SK-N-SH treated with all-trans-retinoic acid at 6 μM for 48 hours (cell line): ENCODE data around the gene ZCCHC2.

Experiments used
- ATAC-seq: fragments of 200-7000 bp; cut with Tn5 transposase; 3 replicates; pipeline ENCODE4 v1.9.1; 2020; ENCODE audit warnings: mild to moderate bottlenecking, moderate library complexity
- ARNTL ChIP-seq: fragments of 450-650 bp; formaldehyde crosslinking; IDR thresholded peaks from 2 replicates; pipeline ENCODE4 v1.5.0; 2020; ENCODE audit warnings: low read depth, mild to moderate bottlenecking, moderate library complexity, borderline replicate concordance
- BACH2 ChIP-seq: fragments of 250-450 bp; sonication (Bioruptor Pico); IDR thresholded peaks from 2 replicates; pipeline ENCODE4 v1.9.0; 2021; ENCODE audit warnings: mild to moderate bottlenecking, borderline replicate concordance
- CSDC2 ChIP-seq: fragments of 250-450 bp; sonication (Bioruptor Pico); IDR thresholded peaks from 2 replicates; pipeline ENCODE4 v1.5.0; 2020; ENCODE audit warnings: mild to moderate bottlenecking, moderate library complexity
- CSRNP3 ChIP-seq: fragments of 250-450 bp; sonication (Bioruptor Pico); IDR thresholded peaks from 2 replicates; pipeline ENCODE4 v1.5.1; 2021; ENCODE audit warnings: mild to moderate bottlenecking, moderate library complexity
- ESRRG ChIP-seq: fragments of 250-450 bp; sonication (Bioruptor Pico); IDR thresholded peaks from 2 replicates; pipeline ENCODE4 v1.6.1; 2021; ENCODE audit warnings: mild to moderate bottlenecking
- PATZ1 ChIP-seq: fragments of 250-450 bp; sonication (Bioruptor Pico); IDR thresholded peaks from 2 replicates; pipeline ENCODE4 v1.8.0; 2020; ENCODE audit warnings: mild to moderate bottlenecking, moderate library complexity, borderline replicate concordance
- POU6F1 ChIP-seq: fragments of 250-450 bp; sonication (Bioruptor Pico); IDR thresholded peaks from 2 replicates; pipeline ENCODE4 v1.8.0; 2021; ENCODE audit warnings: low read depth, mild to moderate bottlenecking, moderate library complexity, borderline replicate concordance
- PPARA ChIP-seq: fragments of 250-450 bp; sonication (Bioruptor Pico); IDR thresholded peaks from 2 replicates; pipeline ENCODE4 v1.5.0; 2020; ENCODE audit warnings: mild to moderate bottlenecking, borderline replicate concordance
- RARB ChIP-seq: fragments of 250-450 bp; sonication (Bioruptor Pico); IDR thresholded peaks from 2 replicates; pipeline ENCODE4 v1.8.0; 2021; ENCODE audit warnings: mild to moderate bottlenecking, moderate library complexity
- TCF4 ChIP-seq: fragments of 250-450 bp; sonication (Bioruptor Pico); IDR thresholded peaks from 2 replicates; pipeline ENCODE4 v1.8.0; 2021; ENCODE audit warnings: mild to moderate bottlenecking, moderate library complexity, borderline replicate concordance
- TSHZ2 ChIP-seq: fragments of 250-450 bp; sonication (Bioruptor Pico); IDR thresholded peaks from 2 replicates; pipeline ENCODE4 v1.5.0; 2020; ENCODE audit warnings: mild to moderate bottlenecking, moderate library complexity
- ZC3H10 ChIP-seq: fragments of 250-450 bp; sonication (Bioruptor Pico); IDR thresholded peaks from 2 replicates; pipeline ENCODE4 v1.5.1; 2021; ENCODE audit warnings: mild to moderate bottlenecking, moderate library complexity
- ZFP3 ChIP-seq: fragments of 250-450 bp; sonication (Bioruptor Pico); IDR thresholded peaks from 2 replicates; pipeline ENCODE4 v1.5.0; 2020; ENCODE audit warnings: mild to moderate bottlenecking, moderate library complexity
- ZFP30 ChIP-seq: fragments of 450-650 bp; formaldehyde crosslinking; IDR thresholded peaks from 2 replicates; pipeline ENCODE4 v1.5.0; 2022; ENCODE audit warnings: mild to moderate bottlenecking, moderate library complexity
- ZNF565 ChIP-seq: fragments of 450-650 bp; formaldehyde crosslinking; conservative IDR thresholded peaks from 2 replicates; pipeline ENCODE4 v1.5.0; 2020; ENCODE audit warnings: low read depth, mild to moderate bottlenecking, moderate library complexity
- ZNF70 ChIP-seq: fragments of 450-650 bp; formaldehyde crosslinking; IDR thresholded peaks from 2 replicates; pipeline ENCODE4 v1.5.0; 2020; ENCODE audit warnings: mild to moderate bottlenecking, moderate library complexity
- ZNF8 ChIP-seq: fragments of 450-650 bp; formaldehyde crosslinking; IDR thresholded peaks from 2 replicates; pipeline ENCODE4 v1.5.0; 2020; ENCODE audit warnings: mild to moderate bottlenecking, moderate library complexity

Gene ZCCHC2

GRCh38 chr18:62480927-62481326 is 41.9 kb upstream of the ZCCHC2 start:
- TF ChIP-seq CSDC2 (CRISPR knock-in tag) (no peak), ESRRG (CRISPR knock-in tag) (no peak), ZNF70 (CRISPR knock-in tag) (no peak), ZNF565 (CRISPR knock-in tag) (no peak), POU6F1 (CRISPR knock-in tag) (no peak), ZC3H10 (CRISPR knock-in tag) (no peak), PATZ1 (no peak), ZFP30 (no peak), ZFP3 (CRISPR knock-in tag) (no peak), ARNTL (no peak), CSRNP3 (no peak)
- TF ChIP-seq, all 23 proteins: peak for 0
- ATAC-seq = no peak

- no peak; the same call in 2 of the 3 replicates for ATAC-seq
- no peak for TF ChIP-seq PATZ1
- TF ChIP-seq BACH2 (CRISPR knock-in tag) = no peak
- no peak for TF ChIP-seq ZFP3 (CRISPR knock-in tag)
- no peak for TF ChIP-seq TSHZ2 (CRISPR knock-in tag)
- no peak for TF ChIP-seq ZNF8 (CRISPR knock-in tag)
- TF ChIP-seq ZFP30 = no peak
- TF ChIP-seq CSRNP3 = no peak
- TF ChIP-seq TCF4 (CRISPR knock-in tag) = no peak
- TF ChIP-seq ZC3H10 (CRISPR knock-in tag) = no peak
- TF ChIP-seq PPARA = no peak
- TF ChIP-seq RARB (CRISPR knock-in tag) = no peak
- TF ChIP-seq ZNF565 (CRISPR knock-in tag) = no peak
- no peak for TF ChIP-seq POU6F1 (CRISPR knock-in tag)
- TF ChIP-seq, all 23 proteins: peak for 0
Measured at GRCh38 chr18:62484941-62485340, 37.9 kb upstream of the ZCCHC2 start.
